ENCODE results near the gene P2RY1.
"Not testable (repeated sequence)": the region's sequence is repeated elsewhere in the genome, so short reads cannot be mapped to it uniquely, and the experiment has no call there.

Gene P2RY1

GRCh38 chr3:152839511-152839910, 4.6 kb downstream of the P2RY1 start:
- no peak for DNase-seq

DNA sequence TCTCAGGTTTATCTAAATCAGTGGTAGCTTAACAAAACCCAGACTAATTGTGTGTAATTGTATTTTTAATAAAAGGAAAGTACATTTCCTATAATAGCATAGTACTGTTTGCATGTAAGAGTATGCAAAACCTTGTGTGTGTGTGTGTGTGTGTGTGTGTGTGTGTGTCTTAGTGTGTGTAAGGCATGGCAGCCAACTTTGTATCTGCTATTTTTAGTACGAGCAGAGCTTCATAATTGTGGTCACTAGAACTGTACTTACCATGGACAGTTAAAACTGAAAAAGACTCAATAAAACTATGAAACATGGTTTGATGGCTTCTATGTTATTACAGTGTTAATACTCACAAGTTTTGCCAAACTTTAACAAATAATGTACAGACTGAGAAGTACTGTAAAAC, 6.2 kb downstream of the P2RY1 start:
- peak; percentile 4 for DNase-seq

DNA sequence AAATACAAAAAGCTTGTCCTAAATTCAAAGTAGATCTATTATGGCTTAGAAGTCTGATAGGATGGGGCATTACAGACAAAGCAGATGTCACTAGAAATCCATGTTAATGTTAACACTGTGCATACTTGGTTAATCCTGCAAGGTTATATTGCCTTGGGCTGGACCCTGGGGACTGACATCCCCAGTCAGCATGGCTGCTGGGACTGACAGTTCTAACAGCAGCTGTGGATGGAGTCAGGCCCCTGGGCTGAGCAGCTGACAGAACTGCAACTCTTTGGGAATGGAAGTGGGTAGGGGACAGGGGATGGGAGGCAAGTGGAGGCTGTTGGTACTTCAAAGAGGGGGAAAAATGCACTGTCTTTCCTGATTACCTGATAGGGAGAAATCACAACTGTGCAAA, 7.5 kb downstream of the P2RY1 start:
- DNase-seq = no peak

DNA sequence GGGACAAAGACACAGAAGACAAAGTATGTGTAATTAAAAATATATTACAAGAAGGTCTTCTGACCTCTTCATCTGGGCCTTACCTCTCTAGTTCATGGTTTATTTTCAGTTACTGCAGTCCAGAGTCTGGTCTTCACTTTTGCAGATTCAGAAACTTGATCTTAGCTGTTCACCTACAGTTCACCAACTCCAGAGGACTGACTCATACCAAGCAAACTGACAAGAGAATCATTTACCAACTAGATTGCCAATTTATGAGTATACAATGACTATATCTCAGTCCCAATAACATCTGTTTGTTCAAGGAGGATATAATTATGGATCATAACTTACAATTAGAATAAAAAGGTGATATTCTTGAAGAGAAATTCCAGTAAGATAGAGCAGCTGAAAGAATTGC, 9.0 kb downstream of the P2RY1 start:
- DNase-seq = no peak

- DNase-seq = not testable (repeated sequence)
Observed at GRCh38 chr3:152846572-152847202, 11.8 kb downstream of the P2RY1 start.

DNA sequence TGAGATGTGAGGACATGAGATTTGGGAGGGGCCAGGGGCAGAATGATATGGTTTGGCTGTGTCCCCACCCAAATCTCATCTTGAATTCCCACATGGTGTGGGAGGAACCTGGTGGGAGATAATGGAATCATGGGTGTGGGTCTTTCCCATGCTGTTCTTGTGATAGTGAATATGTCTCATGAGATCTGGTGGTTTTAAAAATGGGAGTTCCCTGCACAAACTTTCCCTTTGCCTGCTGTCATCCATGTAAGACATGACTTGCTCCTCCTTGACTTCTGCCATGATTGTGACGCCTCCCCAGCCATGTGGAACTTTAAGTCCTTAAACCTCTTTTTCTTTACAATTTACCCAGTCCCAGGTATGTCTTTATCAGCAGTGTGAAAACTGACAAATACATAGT, 12.7 kb downstream of the P2RY1 start:
- not testable (repeated sequence) for DNase-seq

- no peak for DNase-seq
Observed at GRCh38 chr3:152849996-152850578, 15.2 kb downstream of the P2RY1 start.

- peak; percentile 43 for DNase-seq
Observed at GRCh38 chr3:152853196-152853595, 18.3 kb downstream of the P2RY1 start.

DNA sequence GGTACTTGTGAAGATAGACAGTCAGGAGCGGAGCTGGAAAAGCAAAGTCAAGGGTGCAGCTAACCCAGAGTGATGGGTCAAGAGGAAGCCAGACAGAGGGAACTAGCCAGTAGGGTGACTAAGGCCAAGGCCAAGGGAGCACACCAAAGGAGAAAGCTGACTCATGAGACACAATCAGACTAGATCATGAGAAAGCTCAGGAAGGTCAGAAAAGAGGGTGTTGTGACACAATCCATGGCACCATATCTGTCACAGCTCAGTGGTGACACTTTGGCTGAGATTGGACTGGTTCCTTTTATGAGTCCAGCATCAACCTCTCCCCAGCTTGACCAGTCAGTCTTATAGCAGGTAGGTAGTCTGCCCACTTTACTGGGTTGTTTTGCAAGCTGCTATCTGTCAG, 22.2 kb downstream of the P2RY1 start:
- no peak for DNase-seq

GRCh38 chr3:152858170-152858800, 23.4 kb downstream of the P2RY1 start:
- DNase-seq = no peak

DNA sequence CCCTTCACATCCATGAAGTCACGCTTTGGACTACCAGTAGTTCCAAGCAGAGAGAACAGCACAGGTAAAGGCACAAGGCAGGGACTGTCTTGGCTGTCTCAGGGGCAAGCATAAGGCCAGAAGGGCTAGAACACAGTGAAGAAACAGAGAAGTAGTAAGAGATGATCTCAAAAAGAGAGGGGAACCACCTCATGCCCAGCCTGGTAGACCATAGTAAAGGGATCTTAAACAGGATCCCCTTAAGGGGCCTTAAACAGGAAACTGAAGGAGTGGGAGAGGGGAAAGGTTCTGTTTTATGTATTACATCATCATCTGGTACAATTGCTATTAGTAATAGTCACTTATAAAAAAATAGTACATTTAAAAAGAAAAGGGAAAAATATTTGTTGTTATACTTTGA, 25.8 kb downstream of the P2RY1 start:
- DNase-seq = no peak

GRCh38 chr3:152865668-152866245, 30.8 kb downstream of the P2RY1 start:
- no peak for DNase-seq

- no peak for DNase-seq
Observed at GRCh38 chr3:152870027-152870426, 35.1 kb downstream of the P2RY1 start.

GRCh38 chr3:152873314-152873713, 38.4 kb downstream of the P2RY1 start:
- DNase-seq = not testable (repeated sequence)

DNA sequence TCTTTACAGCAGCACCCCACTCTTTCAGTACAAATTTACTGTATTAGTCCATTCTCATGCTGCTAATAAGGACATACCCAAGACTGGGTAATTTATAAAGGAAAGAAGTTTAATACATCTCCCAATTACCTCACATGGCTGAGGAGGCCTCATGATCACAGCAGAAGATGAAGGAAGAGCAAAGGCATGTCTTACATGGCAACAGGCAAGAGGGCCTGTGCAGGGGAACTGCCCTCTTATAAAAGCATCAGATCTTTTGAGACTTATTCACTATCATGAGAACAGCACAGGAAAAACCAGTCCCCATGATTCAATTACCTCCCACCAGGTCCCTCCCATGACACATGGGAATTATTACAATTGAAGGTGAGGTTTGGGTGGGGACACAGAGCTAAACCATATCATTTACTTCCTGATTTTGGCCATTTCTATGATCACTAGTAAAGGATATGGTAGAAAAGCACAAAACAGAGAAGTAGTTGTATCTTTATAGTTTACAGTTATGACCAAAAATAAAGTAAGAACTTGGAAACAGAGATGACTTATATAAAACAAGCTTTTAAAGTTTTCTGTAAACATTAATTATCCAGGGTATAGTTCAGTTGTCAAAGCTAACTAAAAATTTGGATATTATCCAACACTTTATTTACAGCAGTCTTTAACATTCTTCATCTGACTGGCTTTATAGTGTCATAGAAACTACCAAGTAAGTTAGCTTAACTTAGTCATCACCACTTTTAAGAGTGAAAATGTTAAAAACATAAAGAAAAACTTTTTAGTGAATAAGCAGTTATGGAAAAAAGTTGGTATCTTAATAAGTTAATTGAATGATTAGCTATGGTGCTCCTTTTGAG, 40.2 kb downstream of the P2RY1 start:
- no peak for DNase-seq

GRCh38 chr3:152879130-152879789, 44.3 kb downstream of the P2RY1 start:
- no peak for DNase-seq

GRCh38 chr3:152879790-152880174, 44.9 kb downstream of the P2RY1 start:
- DNase-seq = no peak

GRCh38 chr3:152885076-152885475, 50.1 kb downstream of the P2RY1 start:
- no peak for DNase-seq

Data from fibroblast of skin of scalp (primary cell).